ENCODE results near the gene GRHL1. TPM values are rescaled to one million over a fixed set of nuclear protein-coding genes. Genes with fewer than 3 reads are reported as not detected.
A peak's percentile ranks its signal among the peaks of the same experiment; 100 is the strongest.

GRHL1 gene
- total and polyA plus RNA-seq, 5 experiments from 2014 or later, result 0.05 to 0.47 TPM; not detected in 3

DNA sequence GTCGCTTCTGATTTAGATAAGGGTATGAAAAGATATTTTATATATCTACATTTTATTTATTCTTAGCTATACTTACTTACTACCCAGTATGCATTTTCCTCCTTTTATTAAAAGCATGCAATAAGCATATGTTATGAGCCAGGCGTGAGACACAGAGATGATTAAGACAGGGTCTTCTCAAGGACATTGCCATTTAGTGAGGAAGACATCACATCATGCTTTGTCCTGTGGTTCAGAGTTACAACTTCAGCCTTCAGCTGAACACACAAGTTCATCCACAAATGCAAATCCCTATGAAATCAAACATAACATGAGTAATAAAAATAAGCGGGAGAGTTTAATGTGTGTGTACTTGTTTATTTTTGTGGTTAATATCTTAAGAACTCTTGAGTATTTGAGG is 30.2 kb downstream of the GRHL1 start:
- peaks cover 8 to 21% (median 13%) of the 10 kb centered on the region in 5 donors for H3K27me3 Mint-ChIP-seq
- DNase-seq (no peak), ATAC-seq (no peak)
- no peak overlapping the region for H3K4me3 Mint-ChIP-seq
- peaks cover 6 to 14% (median 12%) of the 10 kb centered on the region in 4 donors for H3K4me1 Mint-ChIP-seq
- no peaks in the 10 kb centered on the region for H3K36me3 Mint-ChIP-seq
- POLR2A ChIA-PET, result no interaction called here
- H3K9me3 Mint-ChIP-seq, result no peaks in the 10 kb centered on the region
- no peak overlapping the region for H3K27ac Mint-ChIP-seq

DNA sequence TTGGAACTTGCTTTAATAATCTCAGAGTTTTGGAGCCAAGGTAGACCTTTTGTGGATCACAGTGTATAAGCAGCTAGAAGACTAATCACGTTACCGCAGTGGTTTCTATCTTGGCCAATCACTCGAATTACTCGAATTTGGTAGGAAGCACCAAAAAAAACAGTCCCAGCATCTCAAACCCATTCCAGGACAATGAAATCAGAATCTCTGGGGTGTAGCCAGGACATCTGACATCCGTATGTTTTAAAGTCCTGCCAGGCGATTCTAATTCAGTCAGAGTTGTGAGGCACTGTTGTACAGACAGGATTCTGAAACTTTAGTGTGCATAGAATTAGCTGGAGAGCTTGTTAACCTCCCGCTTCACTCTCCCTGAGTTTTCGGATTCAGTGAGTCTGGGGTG is 30.8 kb downstream of the GRHL1 start:
- POLR2A ChIA-PET, result no interaction called here
- Mint-ChIP-seq H3K4me1 (peaks cover 6 to 14% (median 12%) of the 10 kb centered on the region in 4 donors), H3K36me3 (no peaks in the 10 kb centered on the region), H3K27ac (no peak overlapping the region), H3K9me3 (no peaks in the 10 kb centered on the region), H3K27me3 (peaks cover 5 to 20% (median 13%) of the 10 kb centered on the region in 5 donors), H3K4me3 (no peak overlapping the region)
- ATAC-seq (no peak), DNase-seq (no peak)

DNA sequence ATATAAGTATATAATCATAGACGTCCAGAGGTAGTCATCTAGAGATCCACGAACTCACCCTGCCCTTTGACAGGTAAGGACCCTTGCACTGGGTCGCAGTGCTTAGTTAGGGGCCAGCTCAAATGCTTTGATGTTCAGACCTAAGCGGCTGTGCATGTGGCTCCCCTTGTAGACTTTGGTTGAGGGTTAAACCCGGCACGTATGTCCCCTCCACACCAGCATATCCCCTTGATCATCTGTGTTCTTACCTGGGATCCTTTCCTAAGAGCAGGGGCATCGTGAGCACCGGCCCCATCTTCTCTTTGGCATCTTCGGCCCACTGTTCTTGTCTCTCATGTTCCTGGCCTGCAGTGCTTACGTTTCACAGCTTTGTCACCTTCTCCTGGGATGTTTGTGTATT is 31.4 kb downstream of the GRHL1 start:
- no peak for ATAC-seq
- no peak for DNase-seq
- Mint-ChIP-seq H3K27me3 (peaks cover 4 to 17% (median 7%) of the 10 kb centered on the region in 5 donors), H3K9me3 (no peaks in the 10 kb centered on the region), H3K4me1 (peaks cover 6 to 14% (median 12%) of the 10 kb centered on the region in 4 donors), H3K4me3 (no peak overlapping the region), H3K27ac (no peak overlapping the region), H3K36me3 (no peaks in the 10 kb centered on the region)
- POLR2A ChIA-PET, result interaction anchor here (1.9 to 2.1 kb wide), 2 partner anchors 60 to 65 kb away, joined by 8 to 27 read pairs; no protein-coding TSS in a partner anchor

DNA sequence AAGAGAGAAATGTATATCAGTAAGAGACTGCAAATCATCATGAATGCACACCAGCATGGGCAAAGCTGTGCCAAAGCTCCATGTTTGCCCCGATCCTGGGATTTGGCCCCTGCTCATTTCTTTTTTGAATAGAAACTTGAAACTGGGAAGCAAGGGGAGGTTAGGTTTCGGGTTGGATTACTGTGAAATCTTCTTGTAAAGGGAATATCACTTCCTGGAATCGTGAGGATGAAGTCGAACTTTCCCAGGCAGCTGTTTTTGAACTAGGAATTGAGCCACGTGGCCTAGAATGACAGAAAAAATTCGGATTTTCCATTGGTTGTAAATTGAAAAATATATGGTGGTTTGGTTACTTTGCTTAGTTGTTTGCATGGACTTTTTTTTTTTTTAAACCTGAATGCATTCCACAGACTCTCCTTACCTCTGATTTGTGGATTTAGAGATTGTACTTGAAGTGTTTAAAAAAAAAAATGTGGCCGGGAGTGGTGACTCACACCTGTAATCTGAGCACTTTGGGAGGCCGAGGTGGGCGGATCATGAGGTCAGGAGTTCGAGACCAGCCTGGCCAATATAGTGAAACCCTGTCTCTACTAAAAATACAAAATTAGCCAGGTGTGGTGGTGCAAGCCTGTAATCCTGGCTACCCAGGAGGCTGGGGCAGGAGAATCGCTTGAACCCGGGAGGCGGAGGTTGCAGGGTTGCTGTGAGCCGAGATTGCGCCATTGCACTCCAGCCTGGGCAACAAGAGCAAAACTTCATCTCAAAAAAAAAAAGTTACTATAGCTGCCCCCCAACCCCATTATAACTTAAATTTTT is 32.1 kb downstream of the GRHL1 start:
- Mint-ChIP-seq H3K9me3 (no peaks in the 10 kb centered on the region), H3K4me3 (no peak overlapping the region), H3K27ac (peak overlapping the region in 1 of 10 donors; percentile 81), H3K36me3 (no peaks in the 10 kb centered on the region), H3K4me1 (peaks cover 6 to 14% (median 12%) of the 10 kb centered on the region in 4 donors), H3K27me3 (peaks cover 0 to 12% (median 5%) of the 10 kb centered on the region in 5 donors)
- DNase-seq, result no peak
- POLR2A ChIA-PET, result interaction anchor here (1.5 to 2.1 kb wide), 4 partner anchors 45 to 64 kb away, joined by 6 to 27 read pairs (median 12); partner anchors contain the start of gene KLF11
- ATAC-seq, result no peak

DNA sequence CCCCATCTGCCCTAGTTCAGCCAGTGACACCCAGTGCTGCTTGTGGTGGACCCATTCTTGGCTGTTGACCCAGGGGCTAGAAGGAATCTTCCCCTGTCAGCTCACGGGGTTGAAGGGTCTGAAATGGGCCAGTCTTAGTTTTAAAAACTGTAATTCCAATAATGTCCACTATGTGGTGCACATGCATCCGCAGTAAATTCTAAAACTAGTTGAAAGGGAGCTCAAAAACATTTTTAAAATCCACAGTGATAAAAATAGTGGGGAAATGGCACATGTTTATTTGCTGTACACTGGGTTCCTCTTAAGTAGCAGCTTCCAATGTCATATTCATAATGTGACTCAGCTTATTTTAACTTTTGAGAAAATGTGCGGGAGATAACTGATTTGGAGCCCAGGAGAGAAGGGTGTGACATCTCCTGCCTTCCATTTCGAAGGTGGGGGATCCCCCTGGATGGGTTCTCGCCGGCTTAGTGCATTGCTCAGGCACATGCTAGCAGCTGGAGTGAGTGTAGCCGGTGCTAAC is 32.8 kb downstream of the GRHL1 start:
- Mint-ChIP-seq H3K4me1 (peaks cover 6 to 14% (median 12%) of the 10 kb centered on the region in 4 donors), H3K9me3 (no peaks in the 10 kb centered on the region), H3K36me3 (no peaks in the 10 kb centered on the region), H3K27ac (peak overlapping the region in 1 of 10 donors; percentile 81), H3K27me3 (peaks cover 0 to 12% (median 5%) of the 10 kb centered on the region in 5 donors), H3K4me3 (no peak overlapping the region)
- POLR2A ChIA-PET, result interaction anchor here (1.5 to 2.1 kb wide), 4 partner anchors 44 to 63 kb away, joined by 6 to 27 read pairs (median 12); partner anchors contain the start of gene KLF11
- DNase-seq (peak in 6 of 10 donors; percentile 12 to 71 (median 38)), ATAC-seq (peak; percentile 77 to 79)

DNA sequence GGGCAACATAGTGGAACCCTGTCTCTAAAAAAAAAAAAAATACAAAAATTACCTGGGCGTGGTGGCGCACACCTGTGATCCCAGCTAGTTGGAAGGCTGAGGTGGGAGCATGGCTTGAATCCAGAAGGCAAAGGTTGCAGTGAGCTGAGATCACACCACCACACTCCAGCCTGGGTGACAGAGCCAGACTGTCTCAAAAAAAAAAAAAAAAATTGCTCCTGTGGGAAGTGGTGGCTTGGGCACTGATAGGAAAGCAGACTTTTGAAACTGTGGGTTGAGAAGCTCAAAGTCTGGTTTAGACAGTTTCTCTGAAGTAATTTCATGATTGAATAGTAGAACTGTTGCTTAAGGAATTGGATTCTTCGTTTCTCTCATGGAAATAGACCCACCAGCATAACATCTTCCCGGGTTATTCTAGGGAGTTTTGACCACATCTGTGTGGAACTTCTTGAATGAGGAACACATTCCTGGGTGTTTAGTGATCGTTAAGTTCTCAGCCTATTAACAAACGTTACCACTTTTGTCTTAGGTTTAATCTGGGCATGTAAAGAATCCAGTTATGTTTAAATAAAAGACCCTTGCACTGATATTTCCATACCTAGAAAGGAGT is 33.5 kb downstream of the GRHL1 start:
- Mint-ChIP-seq H3K4me1 (peaks cover 5 to 11% (median 9%) of the 10 kb centered on the region in 4 donors), H3K4me3 (no peak overlapping the region), H3K27ac (no peak overlapping the region), H3K27me3 (peaks cover 0 to 12% (median 4%) of the 10 kb centered on the region in 5 donors), H3K9me3 (no peaks in the 10 kb centered on the region), H3K36me3 (no peaks in the 10 kb centered on the region)
- ATAC-seq (no peak), DNase-seq (no peak)
- POLR2A ChIA-PET, result interaction anchor here (1.2 to 2.1 kb wide), 6 partner anchors 43 to 63 kb away, joined by 3 to 27 read pairs (median 8); partner anchors contain the start of gene KLF11

DNA sequence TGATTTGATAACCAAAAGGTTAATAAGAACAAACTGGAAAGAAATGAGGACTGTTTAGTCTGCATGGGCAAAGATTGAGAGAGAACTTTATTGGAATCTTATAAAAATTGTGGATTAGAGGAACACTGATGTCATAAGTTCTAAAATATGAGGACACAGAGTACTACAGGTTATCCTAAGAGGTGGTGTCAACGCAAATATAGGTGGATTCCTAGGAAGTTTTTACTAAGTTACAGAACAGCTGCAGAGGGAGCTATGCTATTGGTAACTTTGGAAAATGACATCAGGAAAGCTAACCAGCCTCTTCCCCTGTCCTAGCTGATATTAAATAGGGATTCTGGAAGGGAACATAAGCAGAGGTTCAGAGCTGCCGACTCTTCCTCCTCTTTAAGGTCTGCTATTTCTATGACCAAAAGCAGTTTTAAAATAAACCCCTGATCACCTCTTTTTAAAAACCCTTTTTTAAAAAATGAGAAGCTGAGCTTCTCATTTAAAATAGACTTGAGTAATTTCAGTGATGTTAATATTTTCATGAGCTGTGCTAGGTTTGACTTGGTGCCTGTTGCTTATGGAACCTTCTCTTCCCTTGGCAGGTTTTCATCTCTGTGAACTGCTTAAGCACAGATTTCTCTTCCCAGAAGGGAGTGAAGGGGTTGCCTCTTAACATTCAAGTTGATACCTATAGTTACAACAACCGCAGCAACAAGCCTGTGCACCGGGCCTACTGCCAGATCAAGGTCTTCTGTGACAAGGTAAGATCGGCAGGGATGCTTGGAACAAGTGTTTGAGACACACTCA is 34.2 kb downstream of the GRHL1 start:
- ATAC-seq, result no peak
- Mint-ChIP-seq H3K36me3 (no peaks in the 10 kb centered on the region), H3K4me1 (peaks cover 4 to 8% (median 5%) of the 10 kb centered on the region in 4 donors), H3K9me3 (no peaks in the 10 kb centered on the region), H3K27ac (peak overlapping the region in 1 of 10 donors; percentile 2), H3K27me3 (peaks cover 0 to 9% (median 4%) of the 10 kb centered on the region in 5 donors), H3K4me3 (no peak overlapping the region)
- DNase-seq, result no peak
- POLR2A ChIA-PET, result interaction anchor here (1.2 to 1.8 kb wide), 2 partner anchors 44 to 62 kb away, joined by 3 to 8 read pairs; no protein-coding TSS in a partner anchor

DNA sequence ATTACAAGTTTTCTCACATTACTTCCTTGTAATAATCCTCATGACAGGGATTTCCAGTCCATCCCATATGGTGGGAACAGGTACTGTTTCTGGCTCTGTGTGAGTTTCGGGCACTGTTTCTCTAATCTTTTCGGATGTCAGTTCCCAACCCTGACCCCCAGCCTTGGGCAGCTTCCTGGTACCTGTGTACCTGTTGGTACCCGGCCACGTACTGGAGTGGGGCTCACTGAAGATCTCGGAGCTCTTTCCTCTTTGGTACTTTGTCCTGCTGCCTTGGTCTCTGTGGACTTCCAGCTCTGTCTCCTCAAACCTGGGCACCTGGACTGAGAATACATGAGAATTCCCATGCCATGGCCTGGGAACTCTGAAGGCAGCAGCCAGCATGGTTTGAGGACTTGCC is 36.8 kb downstream of the GRHL1 start:
- POLR2A ChIA-PET, result no interaction called here
- Mint-ChIP-seq H3K27ac (peak overlapping the region in 1 of 10 donors; percentile 7), H3K36me3 (no peaks in the 10 kb centered on the region), H3K4me1 (peaks cover 4 to 8% (median 6%) of the 10 kb centered on the region in 4 donors), H3K27me3 (peaks cover 0 to 4% (median 2%) of the 10 kb centered on the region in 5 donors), H3K4me3 (no peak overlapping the region), H3K9me3 (no peaks in the 10 kb centered on the region)
- DNase-seq (no peak), ATAC-seq (no peak)

DNA sequence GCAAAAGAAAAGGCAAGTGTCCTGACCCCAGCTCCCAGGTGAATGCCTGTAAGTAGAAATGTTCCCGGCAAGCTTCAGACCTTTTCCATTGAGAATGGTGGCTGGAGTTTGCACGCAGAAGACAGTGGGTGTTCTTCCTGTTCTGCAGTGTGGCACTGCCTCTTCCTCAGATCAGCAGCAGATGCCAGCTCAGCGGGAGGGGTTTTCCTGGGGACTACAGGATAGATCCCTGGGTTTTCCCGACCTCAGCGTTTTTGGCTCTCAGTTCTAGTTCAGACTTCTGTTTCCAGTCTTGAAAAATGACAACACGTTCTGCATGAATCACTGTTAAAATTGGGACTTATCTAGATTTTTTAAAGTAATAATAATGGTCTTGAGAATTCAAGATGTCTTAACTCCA is 39.2 kb downstream of the GRHL1 start:
- no peaks in the 10 kb centered on the region for H3K9me3 Mint-ChIP-seq
- no peaks in the 10 kb centered on the region for H3K36me3 Mint-ChIP-seq
- H3K4me1 Mint-ChIP-seq, result peaks cover 0 to 2% (median 0%) of the 10 kb centered on the region in 4 donors
- ATAC-seq (no peak), DNase-seq (no peak)
- no peak overlapping the region for H3K27ac Mint-ChIP-seq
- H3K4me3 Mint-ChIP-seq, result no peak overlapping the region
- POLR2A ChIA-PET, result no interaction called here
- H3K27me3 Mint-ChIP-seq, result peaks cover 0 to 10% (median 4%) of the 10 kb centered on the region in 5 donors

DNA sequence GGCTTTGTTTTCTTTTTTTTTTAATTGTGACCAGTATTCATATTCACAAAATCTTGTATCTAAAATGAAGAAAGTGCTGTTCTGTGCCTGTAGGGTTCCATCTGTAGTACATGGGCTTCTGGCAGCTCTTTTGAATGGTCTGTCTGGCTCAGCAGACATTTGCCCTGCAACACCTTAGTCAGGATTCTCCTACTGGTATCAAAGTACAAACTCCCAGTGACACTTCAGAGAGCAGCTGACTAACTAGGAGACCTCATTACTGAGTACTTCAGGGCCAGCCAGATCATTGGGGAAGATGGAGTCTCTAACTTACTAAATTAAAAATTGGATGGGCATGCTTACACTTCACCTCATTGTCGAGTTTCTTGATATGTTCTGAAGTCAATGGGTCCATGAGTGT is 39.7 kb downstream of the GRHL1 start:
- no peak for DNase-seq
- H3K4me3 Mint-ChIP-seq, result no peak overlapping the region
- H3K9me3 Mint-ChIP-seq, result no peaks in the 10 kb centered on the region
- peaks cover 0 to 10% (median 5%) of the 10 kb centered on the region in 5 donors for H3K27me3 Mint-ChIP-seq
- H3K36me3 Mint-ChIP-seq, result no peaks in the 10 kb centered on the region
- peaks cover 0 to 2% (median 0%) of the 10 kb centered on the region in 4 donors for H3K4me1 Mint-ChIP-seq
- POLR2A ChIA-PET, result no interaction called here
- ATAC-seq, result no peak
- H3K27ac Mint-ChIP-seq, result no peak overlapping the region

DNA sequence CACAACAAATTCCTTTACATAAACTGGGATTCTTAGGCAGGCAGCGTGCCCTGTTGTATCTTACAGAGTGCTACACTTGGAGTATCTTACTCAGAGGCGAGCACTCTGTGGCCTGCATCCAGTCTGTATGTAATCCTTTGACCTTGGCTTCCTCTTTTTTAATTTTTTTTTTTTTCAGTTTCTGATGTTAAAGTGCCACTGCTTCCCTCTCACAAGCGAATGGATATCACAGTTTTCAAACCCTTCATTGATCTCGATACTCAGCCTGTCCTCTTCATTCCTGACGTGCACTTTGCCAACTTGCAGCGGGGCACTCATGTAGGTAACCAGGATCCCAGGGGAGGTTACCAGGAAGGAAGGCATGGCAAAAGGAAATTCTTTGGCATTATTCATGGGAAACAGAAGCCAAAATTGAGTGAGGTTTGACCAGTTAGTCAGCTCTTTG is 40.4 kb downstream of the GRHL1 start:
- Mint-ChIP-seq H3K36me3 (no peaks in the 10 kb centered on the region), H3K4me1 (peaks cover 0 to 2% (median 0%) of the 10 kb centered on the region in 4 donors), H3K27me3 (peaks cover 0 to 10% (median 6%) of the 10 kb centered on the region in 5 donors), H3K4me3 (no peak overlapping the region), H3K9me3 (no peaks in the 10 kb centered on the region), H3K27ac (no peak overlapping the region)
- ATAC-seq (no peak), DNase-seq (no peak)
- POLR2A ChIA-PET, result no interaction called here

All from naive thymus-derived CD8-positive, alpha-beta T cell (primary cell).